OCI-LY7 (cell line): ENCODE measurements around the gene C9orf152. TPM values are rescaled to one million over a fixed set of nuclear protein-coding genes. Genes with fewer than 3 reads are reported as not detected.

Experiments
- BruUV-seq: library from RNA; stranded (reverse); fragments of 400-500 nt; replicated peaks from 2 replicates; lab custom pipeline; 2021; lab: Mats Ljungman, UMichigan
- CTCF ChIA-PET: fragments of 300-600 bp; sonication (Branson Sonifier 250); formaldehyde crosslinking; loops from one replicate; lab custom pipeline; 2022; ENCODE audit warnings: antibody characterized with exemption; ENCODE audit not compliant: unreplicated experiment; lab: Charles Lee
- POLR2A ChIA-PET: fragments of 300-600 bp; sonication (Branson Sonifier 250); formaldehyde crosslinking; loops from one replicate; lab custom pipeline; 2022; ENCODE audit warnings: antibody characterized with exemption; lab: Charles Lee
- DNase-seq: peaks from one replicate; pipeline ENCODE4 v3.0.0-alpha.2; 2015; ENCODE audit warnings: low spot score
- H2AFZ ChIP-seq: fragments of 200-600 bp; sonication (generic), shearing (Covaris generic); 2 replicates; pipeline ENCODE4 v1.6.1; 2014; ENCODE audit warnings: mild to moderate bottlenecking, antibody characterized with exemption, low read length, moderate library complexity
- H3K27ac ChIP-seq: fragments of 200-600 bp; sonication (generic); 2 replicates; pipeline ENCODE4 v1.5.1; 2014; ENCODE audit warnings: mixed run types, low read depth, mild to moderate bottlenecking, moderate library complexity, low read length, inconsistent platforms; ENCODE audit not compliant: poor library complexity, severe bottlenecking
- H3K36me3 ChIP-seq: fragments of 200-600 bp; sonication (generic); 2 replicates; pipeline ENCODE4 v1.6.1; 2014; ENCODE audit warnings: mild to moderate bottlenecking, antibody characterized with exemption, low read length, moderate library complexity, mixed read lengths; ENCODE audit not compliant: insufficient read depth
- H3K4me1 ChIP-seq: fragments of 200-600 bp; sonication (generic); 2 replicates; pipeline ENCODE4 v1.5.1; 2014; ENCODE audit warnings: mild to moderate bottlenecking, low read length; ENCODE audit not compliant: insufficient read depth, poor library complexity, severe bottlenecking
- H3K4me2 ChIP-seq: fragments of 200-600 bp; sonication (generic); 2 replicates; pipeline ENCODE4 v1.6.1; 2014; ENCODE audit warnings: mild to moderate bottlenecking, low read length
- H3K4me3 ChIP-seq: fragments of 200-600 bp; sonication (generic); 2 replicates; pipeline ENCODE4 v1.5.1; 2014; ENCODE audit warnings: mild to moderate bottlenecking, low read depth, low read length; ENCODE audit not compliant: poor library complexity, severe bottlenecking
- H3K79me2 ChIP-seq: fragments of 200-600 bp; sonication (generic); 2 replicates; pipeline ENCODE4 v1.6.1; 2016; ENCODE audit warnings: low read depth, mild to moderate bottlenecking, low read length, moderate library complexity, mixed read lengths; ENCODE audit not compliant: insufficient read depth
- H3K9me2 ChIP-seq: fragments of 200-600 bp; sonication (generic); 2 replicates; pipeline ENCODE4 v1.6.1; 2016; ENCODE audit warnings: mild to moderate bottlenecking, low read length, mixed read lengths; ENCODE audit not compliant: insufficient read depth
- H3K9me3 ChIP-seq: fragments of 200-600 bp; sonication (generic); 2 replicates; pipeline ENCODE4 v1.6.1; 2014; ENCODE audit warnings: mild to moderate bottlenecking, mixed run types, low read length, mixed read lengths
- H4K20me1 ChIP-seq: fragments of 200-600 bp; sonication (generic); 2 replicates; pipeline ENCODE4 v1.6.1; 2014; ENCODE audit warnings: mild to moderate bottlenecking, antibody characterized with exemption, low read length, moderate library complexity, mixed read lengths; ENCODE audit not compliant: insufficient read depth
- CTCF ChIP-seq: fragments of 200-600 bp; sonication (generic); conservative IDR thresholded peaks from 2 replicates; pipeline ENCODE4 v1.5.1; 2014; ENCODE audit warnings: mild to moderate bottlenecking, antibody characterized with exemption, low read length, moderate library complexity, mixed read lengths
- EZH2phosphoT487 ChIP-seq: fragments of 200-600 bp; sonication (generic); IDR thresholded peaks from 2 replicates; pipeline ENCODE4 v1.6.1; 2018; ENCODE audit warnings: low read depth, borderline replicate concordance, mild to moderate bottlenecking, mixed run types, antibody characterized with exemption, low read length, moderate library complexity, mixed read lengths
- intact Hi-C: fragments of 100-400 bp; cut with micrococcal nuclease; formaldehyde crosslinking; loops from one replicate; pipeline ENCODE4 v1.10.0; 2022; ENCODE audit not compliant: unreplicated experiment
- total RNA-seq, 2 experiments: library from RNA; depleted of rRNA in 1 of 2; stranded (reverse); fragments of >200 nt in 1 of 2; shearing (Covaris generic) in 1 of 2; gene quantifications; 2 replicates each; pipeline ENCODE4 v1.2.3, GENCODE V29; 2014 to 2022

The C9orf152 gene
- total RNA-seq, 2 experiments from 2014 or later: not detected

DNA sequence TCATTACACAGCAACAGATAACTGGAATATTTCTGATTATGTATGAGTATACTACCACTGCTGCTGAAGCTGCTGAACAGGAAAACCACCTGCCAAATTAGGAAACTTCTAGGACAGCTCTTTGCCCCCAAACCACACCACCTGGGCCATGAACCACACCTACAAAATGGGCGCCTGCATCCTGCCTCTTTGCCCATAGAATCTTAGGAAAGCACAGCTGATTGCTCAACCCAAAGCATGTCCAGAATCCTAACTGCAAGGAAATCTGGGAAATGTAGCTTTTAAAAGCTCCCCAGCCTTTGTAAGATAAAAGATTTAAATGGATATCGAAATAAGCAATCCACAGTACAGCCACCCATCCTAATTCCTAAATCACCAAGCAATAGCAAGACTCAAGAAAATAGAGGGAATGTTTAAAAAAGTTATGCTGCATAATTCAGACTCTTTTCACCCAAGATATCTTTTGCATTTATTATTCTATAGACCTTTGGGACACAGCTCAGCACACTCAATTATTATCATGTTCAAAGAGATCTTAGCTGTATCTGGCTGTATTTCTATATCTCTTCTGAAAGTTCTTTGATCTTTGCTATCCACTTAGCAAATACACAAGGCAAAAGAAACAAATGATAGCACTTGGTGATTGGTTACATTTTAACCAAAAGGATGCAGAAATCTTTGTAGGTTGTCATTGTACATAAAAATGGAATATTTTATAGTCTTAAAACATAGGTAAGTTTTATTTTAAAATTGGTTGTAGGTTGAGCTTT, 6.8 kb upstream of the C9orf152 start:
- ChIA-PET POLR2A (interaction anchor here (0.6 to 1.2 kb wide), 7 partner anchors 9 to 1126 kb away, joined by 3 to 5 read pairs (median 3); no protein-coding TSS in a partner anchor), CTCF (interaction anchor here (1.6 kb wide), 1 partner anchor 14 kb away, joined by 4 read pairs; no protein-coding TSS in a partner anchor)
- no peak for TF ChIP-seq EZH2phosphoT487
- no peak for TF ChIP-seq CTCF
- Histone ChIP-seq H2AFZ (no peak overlapping the region), H3K4me2 (peak overlapping the region; percentile 42), H3K27ac (no peak overlapping the region), H3K4me3 (no peak overlapping the region), H3K9me3 (peaks cover 6% of the 10 kb centered on the region; the same call in 1 of the 2 replicates), H3K79me2 (no peaks in the 10 kb centered on the region), H4K20me1 (no peaks in the 10 kb centered on the region), H3K4me1 (peaks cover 13% of the 10 kb centered on the region), H3K36me3 (no peaks in the 10 kb centered on the region), H3K9me2 (no peaks in the 10 kb centered on the region)
- intact Hi-C loops: loop anchor here (5.0 to 10.0 kb wide), 2 partner anchors 332 to 410 kb away; no protein-coding TSS in a partner anchor
- DNase-seq: peak; percentile 20
- BruUV-seq: no TSS peak

DNA sequence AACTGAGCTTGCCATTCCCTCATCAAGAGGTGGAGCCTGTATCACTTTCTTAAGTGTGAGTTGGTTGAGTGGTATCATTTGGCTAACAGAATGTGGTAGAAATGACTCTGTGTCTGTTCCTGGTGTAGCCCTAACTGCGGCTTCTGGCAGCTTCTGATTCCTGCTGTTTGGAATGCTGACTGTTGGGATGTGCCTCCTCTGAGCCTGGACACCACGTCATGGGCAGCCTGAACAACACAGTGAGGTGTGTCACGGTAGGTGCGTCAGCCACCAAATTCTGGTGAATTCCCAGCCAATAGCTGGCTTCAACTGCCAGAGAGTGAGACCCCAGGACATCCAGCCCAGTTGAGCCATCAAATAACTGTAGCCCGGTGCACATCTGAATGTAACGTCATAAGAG, 6.1 kb upstream of the C9orf152 start:
- ChIA-PET POLR2A (interaction anchor here (0.9 to 1.2 kb wide), 3 partner anchors 10 to 314 kb away, joined by 3 read pairs; no protein-coding TSS in a partner anchor), CTCF (interaction anchor here (1.6 kb wide), 1 partner anchor 14 kb away, joined by 4 read pairs; no protein-coding TSS in a partner anchor)
- H3K4me3 ChIP-seq: no peak overlapping the region
- no peaks in the 10 kb centered on the region for H4K20me1 ChIP-seq
- TF ChIP-seq CTCF (no peak), EZH2phosphoT487 (no peak)
- peaks cover 13% of the 10 kb centered on the region for H3K4me1 ChIP-seq
- H3K36me3 ChIP-seq: no peaks in the 10 kb centered on the region
- H3K9me3 ChIP-seq: peaks cover 6% of the 10 kb centered on the region; the same call in 1 of the 2 replicates
- intact Hi-C loops: loop anchor here (10.0 kb wide), 1 partner anchor 411 kb away; no protein-coding TSS in a partner anchor
- H3K9me2 ChIP-seq: no peaks in the 10 kb centered on the region
- peak overlapping the region; percentile 42 for H3K4me2 ChIP-seq
- no peaks in the 10 kb centered on the region for H3K79me2 ChIP-seq
- no peak for DNase-seq
- no TSS peak for BruUV-seq
- no peak overlapping the region for H2AFZ ChIP-seq
- H3K27ac ChIP-seq: no peak overlapping the region
